HepG2 (cell line): ENCODE measurements around the gene UBTD1. TPM values are rescaled to one million over a fixed set of nuclear protein-coding genes. Genes with fewer than 3 reads are reported as not detected.

Experiments
- AHDC1 ChIP-seq: sonication (generic); formaldehyde crosslinking; IDR thresholded peaks from 2 replicates; pipeline ENCODE4 v1.5.1; 2020; ENCODE audit warnings: mild to moderate bottlenecking, missing genetic modification reagents, borderline replicate concordance
- HNRNPK ChIP-seq: fragments of 200-400 bp; formaldehyde crosslinking; IDR thresholded peaks from 2 replicates; pipeline ENCODE4 v1.6.1; 2018; ENCODE audit warnings: low read length, low read depth, moderate library complexity, mild to moderate bottlenecking; ENCODE audit not compliant: poor library complexity, severe bottlenecking
- MXI1 ChIP-seq: IDR thresholded peaks from 3 replicates; pipeline ENCODE4 v1.6.1; 2012; ENCODE audit warnings: low read depth, low read length, inconsistent platforms, borderline replicate concordance
- RXRA ChIP-seq: sonication (generic); formaldehyde crosslinking; IDR thresholded peaks from 2 replicates; pipeline ENCODE4 v1.5.1; 2020; ENCODE audit warnings: missing genetic modification reagents
- STAG1 ChIP-seq: sonication (generic); formaldehyde crosslinking; IDR thresholded peaks from 2 replicates; pipeline ENCODE4 v1.4.0; 2020; ENCODE audit warnings: missing genetic modification reagents
- ZNF691 ChIP-seq: sonication (generic); formaldehyde crosslinking; IDR thresholded peaks from 2 replicates; pipeline ENCODE4 v1.4.0; 2020; ENCODE audit warnings: missing genetic modification reagents, low read depth, mild to moderate bottlenecking, borderline replicate concordance
- polyA plus RNA-seq, 8 experiments: library from polyadenylated mRNA; depleted of rRNA in 3 of 8; stranded (reverse) in 7 of 8; unstranded in 1 of 8; fragments of >200 nt; fragmentation: Illumina TruSeq in 4 of 8; extraction: Trizol in 4 of 8; gene quantifications; 2 replicates each; pipeline versions ENCODE4 v1.2.1 to v1.2.3, GENCODE V29; 2011 to 2016; ENCODE audit warnings: low read depth in 4 of 8, missing spikeins in 1 of 8, mixed read lengths in 1 of 8; ENCODE audit not compliant: insufficient read depth in 1 of 8
- total RNA-seq, 5 experiments: library from RNA; depleted of rRNA; stranded (reverse); fragments of >200 nt; fragmentation: Illumina TruSeq; extraction: Trizol; gene quantifications; 2 replicates each; pipeline ENCODE4 v1.2.3, GENCODE V29; 2016; ENCODE audit warnings: low read depth in 1 of 5

The UBTD1 gene
- total and polyA plus RNA-seq, 2 of the 13 experiments (the other 11 are each of a cell fraction or from before 2014, with no cell fraction given), result 7.9 to 10.0 TPM

DNA sequence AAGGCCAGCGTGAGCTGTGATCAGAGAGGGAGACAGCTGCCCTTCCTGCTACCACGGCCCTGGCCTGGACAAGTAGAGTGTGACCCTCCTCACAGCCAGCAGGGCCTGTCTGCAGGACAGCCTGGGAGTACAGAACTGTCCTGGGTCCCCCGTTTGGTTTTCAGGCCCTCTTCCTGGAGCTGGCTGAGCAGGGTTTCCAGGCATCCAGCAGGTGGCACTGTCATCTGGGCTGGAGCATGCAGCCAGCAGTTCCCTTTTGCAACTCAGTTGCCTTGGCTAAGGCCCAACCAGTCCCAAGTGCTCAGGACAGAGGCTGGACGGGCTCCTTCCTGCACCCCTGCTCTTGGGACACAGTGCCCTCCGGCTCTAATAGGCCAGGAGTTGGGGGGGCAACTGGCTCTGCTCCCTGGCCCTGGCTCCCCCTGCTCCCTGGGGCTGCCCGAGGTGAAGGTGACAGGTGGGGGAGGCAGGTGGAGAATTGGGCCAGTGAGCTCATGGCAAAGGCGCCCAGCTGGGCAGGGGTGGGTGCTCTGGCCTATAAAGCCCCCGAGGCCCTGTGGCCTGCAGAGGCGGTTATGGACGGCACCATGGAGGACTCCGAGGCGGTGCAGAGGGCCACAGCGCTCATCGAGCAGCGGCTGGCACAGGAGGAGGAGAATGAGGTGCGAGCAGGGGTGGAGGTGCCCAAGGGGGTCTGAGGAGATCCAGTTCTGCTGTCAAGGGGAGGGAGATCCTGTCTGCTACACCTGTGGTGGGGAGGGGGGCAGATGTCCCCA, 73.7 kb downstream of the UBTD1 start, which contains the start of gene ANKRD2 (continued):
- no peak for TF ChIP-seq HNRNPK
- peak; percentile 93 for TF ChIP-seq STAG1
- peak; percentile 53; the same call in 1 of the 2 replicates for TF ChIP-seq RXRA (CRISPR knock-in tag)
- TF ChIP-seq ZNF691 (CRISPR knock-in tag), result peak; percentile 17; the same call in 1 of the 2 replicates
- TF ChIP-seq MXI1, result 0 out of 3 replicates have a peak, but pooled peaks have one; percentile 41
- no peak for TF ChIP-seq AHDC1 (CRISPR knock-in tag)
